SJCRH30 (cell line): ENCODE results near the gene KCTD15. TPM values are rescaled to one million over a fixed set of nuclear protein-coding genes. Genes with fewer than 3 reads are reported as not detected.

ENCODE experiments used
- DNase-seq, 2 experiments: peaks; one replicate each; pipeline ENCODE4 v3.0.0-alpha.2; 2015 to 2020
- H3K27ac ChIP-seq: fragments of 250-450 bp; sonication (Bioruptor Pico); 2 replicates; pipeline ENCODE4 v1.5.1; 2020; ENCODE audit warnings: mild to moderate bottlenecking, moderate library complexity
- H3K27me3 ChIP-seq: fragments of 250-450 bp; sonication (Bioruptor Pico); 2 replicates; pipeline ENCODE4 v1.5.1; 2020; ENCODE audit warnings: mild to moderate bottlenecking, moderate library complexity
- H3K36me3 ChIP-seq: fragments of 250-450 bp; sonication (Bioruptor Pico); 2 replicates; pipeline ENCODE4 v1.5.1; 2020; ENCODE audit warnings: mild to moderate bottlenecking, moderate library complexity
- H3K4me1 ChIP-seq: fragments of 250-450 bp; sonication (Bioruptor Pico); 2 replicates; pipeline ENCODE4 v1.5.1; 2020; ENCODE audit warnings: mild to moderate bottlenecking, moderate library complexity
- H3K4me3 ChIP-seq: fragments of 250-450 bp; sonication (Bioruptor Pico); 2 replicates; pipeline ENCODE4 v1.5.1; 2020; ENCODE audit warnings: mild to moderate bottlenecking, moderate library complexity
- H3K9me3 ChIP-seq: fragments of 250-450 bp; sonication (Bioruptor Pico); replicated peaks from 2 replicates; pipeline ENCODE4 v1.5.1; 2020; ENCODE audit warnings: mild to moderate bottlenecking, moderate library complexity
- total RNA-seq: library from RNA; depleted of rRNA; stranded (reverse); fragments of >200 nt; shearing (Covaris generic); gene quantifications from 2 replicates; pipeline ENCODE4 v1.2.3, GENCODE V29; 2014; rRNA removed

Gene KCTD15
- total RNA-seq, 1 experiment from 2014 or later: 42.0 TPM

GRCh38 chr19:33863436-33863835 lies 66.8 kb downstream of the KCTD15 start:
- Histone ChIP-seq H3K27me3 (no peaks in the 10 kb centered on the region), H3K4me1 (peaks cover 3% of the 10 kb centered on the region; the same call in 1 of the 2 replicates), H3K9me3 (no peaks in the 10 kb centered on the region), H3K36me3 (no peaks in the 10 kb centered on the region), H3K4me3 (no peak overlapping the region), H3K27ac (no peak overlapping the region)
- no peak for DNase-seq

- no peak overlapping the region for H3K4me3 ChIP-seq
These were observed 67.7 kb downstream of the KCTD15 start for GRCh38 chr19:33864311-33864850.

GRCh38 chr19:33865306-33865705 lies 68.6 kb downstream of the KCTD15 start:
- no peak for DNase-seq
- H3K4me1 ChIP-seq: peaks cover 3% of the 10 kb centered on the region; the same call in 1 of the 2 replicates
- H3K9me3 ChIP-seq: no peaks in the 10 kb centered on the region
- no peaks in the 10 kb centered on the region for H3K27me3 ChIP-seq
- H3K4me3 ChIP-seq: no peak overlapping the region
- H3K27ac ChIP-seq: no peak overlapping the region
- H3K36me3 ChIP-seq: no peaks in the 10 kb centered on the region

More at GRCh38 chr19:33864311-33864850, 67.7 kb downstream of the KCTD15 start:
- Histone ChIP-seq H3K27me3 (no peaks in the 10 kb centered on the region), H3K27ac (no peak overlapping the region), H3K4me1 (peaks cover 3% of the 10 kb centered on the region; the same call in 1 of the 2 replicates), H3K9me3 (no peaks in the 10 kb centered on the region), H3K36me3 (no peaks in the 10 kb centered on the region)
- no peak for DNase-seq

Other genes starting within 250 kb of the KCTD15 start
- gene CHST8, start 174.9 kb upstream of the KCTD15 start, total RNA-seq: 23.3 and 25.7 TPM in 2 replicates